Hair follicular keratinocyte (primary cell): ENCODE results near the gene DIPK2A. TPM values are rescaled to one million over a fixed set of nuclear protein-coding genes. Genes with fewer than 3 reads are reported as not detected.

Source experiments
- total RNA-seq: library from RNA; depleted of rRNA; stranded (reverse); fragments of >200 nt; gene quantifications from 2 replicates; pipeline ENCODE4 v1.2.3, GENCODE V29; 2015

DIPK2A gene, protein sequence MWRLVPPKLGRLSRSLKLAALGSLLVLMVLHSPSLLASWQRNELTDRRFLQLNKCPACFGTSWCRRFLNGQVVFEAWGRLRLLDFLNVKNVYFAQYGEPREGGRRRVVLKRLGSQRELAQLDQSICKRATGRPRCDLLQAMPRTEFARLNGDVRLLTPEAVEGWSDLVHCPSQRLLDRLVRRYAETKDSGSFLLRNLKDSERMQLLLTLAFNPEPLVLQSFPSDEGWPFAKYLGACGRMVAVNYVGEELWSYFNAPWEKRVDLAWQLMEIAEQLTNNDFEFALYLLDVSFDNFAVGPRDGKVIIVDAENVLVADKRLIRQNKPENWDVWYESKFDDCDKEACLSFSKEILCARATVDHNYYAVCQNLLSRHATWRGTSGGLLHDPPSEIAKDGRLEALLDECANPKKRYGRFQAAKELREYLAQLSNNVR
- total RNA-seq: 12.0 TPM in 2 replicates

DNA sequence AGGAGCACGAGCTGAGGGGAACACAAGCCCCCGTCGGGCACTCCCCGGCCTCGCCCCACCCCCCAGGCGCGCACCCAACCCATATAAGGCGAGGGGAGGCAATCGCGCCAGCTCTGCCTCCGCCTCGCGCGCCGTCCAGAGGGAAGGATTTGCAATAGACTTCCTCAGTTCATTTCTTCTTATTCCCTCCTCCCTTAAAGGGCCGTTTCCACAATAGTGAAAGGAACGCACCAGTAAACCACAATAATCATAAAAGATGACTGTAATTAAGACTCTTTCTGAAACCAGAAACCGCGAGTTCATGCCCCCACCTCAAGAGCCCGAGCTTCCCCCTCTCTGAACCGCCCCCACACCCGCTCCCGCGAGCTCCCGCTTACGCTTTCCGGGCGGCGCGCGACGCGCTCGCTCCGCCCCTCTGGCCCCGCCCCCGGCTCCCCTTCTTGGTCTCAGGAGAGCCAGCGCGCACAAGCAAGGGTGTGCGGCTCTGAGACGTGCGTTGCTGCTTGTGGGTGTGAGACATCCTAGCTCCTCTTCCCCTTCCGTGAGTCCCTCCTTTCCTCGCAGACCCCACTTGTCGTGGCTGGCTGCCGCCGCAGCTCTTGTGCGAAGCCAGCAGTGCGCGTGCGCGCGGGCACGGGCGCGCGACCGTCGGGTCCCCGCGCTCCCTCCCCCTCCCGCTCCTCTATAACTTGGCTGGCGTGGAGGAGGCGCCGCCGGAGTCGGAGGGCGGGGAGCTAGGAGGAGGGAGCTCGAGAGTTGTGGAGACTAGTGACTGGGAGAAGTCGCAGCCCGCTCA, at the start of gene DIPK2A:
Gene DIPK2A (plus strand): TSS at position 465 of the 796 bp plus-strand sequence. CDS start 510 bp downstream, outside the sequence.

Other genes with a start within 250 kb of the DIPK2A start
- 2.0 and 5.7 TPM in 2 replicates for gene SLC9A9, start 123.4 kb upstream of the DIPK2A start, total RNA-seq